Chondrocyte (in vitro differentiated cells): ENCODE measurements around the gene NHSL2. TPM values are rescaled to one million over a fixed set of nuclear protein-coding genes. Genes with fewer than 3 reads are reported as not detected.

Source experiments
- DNase-seq: peaks from one replicate; pipeline ENCODE4 v3.0.0; 2021; ENCODE audit warnings: mixed read lengths, low spot score
- H3K27ac Mint-ChIP-seq: one replicate; pipeline ENCODE4 v1.8.0; 2021; ENCODE audit warnings: mild to moderate bottlenecking, moderate library complexity, mixed read lengths; ENCODE audit not compliant: unreplicated experiment
- H3K27me3 Mint-ChIP-seq: 2 replicates; pipeline ENCODE4 v1.8.0; 2021; ENCODE audit warnings: low read depth, mixed read lengths
- H3K36me3 Mint-ChIP-seq: 2 replicates; pipeline ENCODE4 v1.8.0; 2021; ENCODE audit warnings: low read depth, mixed read lengths
- H3K4me1 Mint-ChIP-seq: 2 replicates; pipeline ENCODE4 v1.8.0; 2021; ENCODE audit warnings: low read depth, mild to moderate bottlenecking, mixed read lengths
- H3K4me3 Mint-ChIP-seq: one replicate; pipeline ENCODE4 v1.8.0; 2021; ENCODE audit warnings: mild to moderate bottlenecking, moderate library complexity, mixed read lengths; ENCODE audit not compliant: unreplicated experiment
- H3K9me3 Mint-ChIP-seq: 2 replicates; pipeline ENCODE4 v1.8.0; 2021; ENCODE audit warnings: low read depth, mixed read lengths
- total RNA-seq: library from RNA; stranded (reverse); gene quantifications from 3 replicates; pipeline ENCODE4 v1.2.1, GENCODE V29; 2021
- TF ChIP-seq, protein P1 (sequence below): fragments of 200-600 bp; sonication (generic); IDR thresholded peaks from 2 replicates; pipeline ENCODE4 v1.5.0; 2021; ENCODE audit warnings: antibody characterized with exemption, mild to moderate bottlenecking, moderate library complexity

NHSL2 gene
- total RNA-seq, 1 donor from 2014 or later, result 2.1 TPM

DNA sequence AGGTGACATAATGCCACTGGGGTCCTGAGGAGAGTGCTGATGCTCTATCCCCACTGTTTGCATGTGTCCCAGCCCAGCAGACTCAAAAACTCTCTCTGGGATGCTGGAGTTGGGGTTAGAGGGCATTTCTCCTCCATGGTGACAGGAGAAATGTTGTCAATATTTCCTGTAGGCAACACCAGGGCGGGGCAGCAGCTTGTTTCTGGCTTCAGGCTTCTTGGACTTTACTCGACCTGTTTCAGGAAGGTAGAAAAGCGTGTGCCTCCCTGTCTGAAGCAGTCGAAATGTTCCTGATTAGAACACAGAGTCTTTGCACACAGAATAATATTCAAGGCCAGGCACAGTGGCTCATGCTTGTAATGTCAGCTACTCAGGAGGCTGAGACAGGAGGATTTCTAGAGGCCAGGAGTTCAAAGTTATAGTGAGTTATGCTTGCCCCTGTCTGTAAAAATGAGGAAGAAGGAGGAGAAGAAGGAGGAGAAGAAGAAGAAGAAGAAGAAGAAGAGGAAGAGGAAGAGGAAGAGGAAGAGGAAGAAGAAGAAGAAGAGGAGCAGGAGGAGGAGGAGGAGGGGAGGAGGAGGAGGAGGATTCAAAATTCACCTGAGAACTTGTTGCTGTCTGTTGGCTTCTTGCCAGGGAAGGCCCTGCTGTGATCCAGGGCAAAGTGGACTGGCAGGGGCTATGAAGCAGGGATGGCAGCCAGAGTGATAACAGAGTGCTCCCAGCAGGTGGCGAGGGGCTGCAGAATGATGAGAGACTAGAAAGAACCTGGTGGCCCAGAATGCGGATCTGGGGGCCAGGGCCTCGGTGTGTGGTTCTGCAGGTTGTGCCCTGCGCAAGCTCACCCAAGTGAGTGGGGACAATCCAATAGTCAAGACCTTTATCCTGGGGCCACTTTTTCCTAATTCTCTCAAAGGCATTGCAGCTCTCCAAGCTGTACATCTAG, 138.1 kb downstream of the NHSL2 start:
- no peaks in the 10 kb centered on the region for H3K36me3 Mint-ChIP-seq
- peak overlapping the region; percentile 18 for H3K27ac Mint-ChIP-seq
- no peak overlapping the region for H3K4me3 Mint-ChIP-seq

DNA sequence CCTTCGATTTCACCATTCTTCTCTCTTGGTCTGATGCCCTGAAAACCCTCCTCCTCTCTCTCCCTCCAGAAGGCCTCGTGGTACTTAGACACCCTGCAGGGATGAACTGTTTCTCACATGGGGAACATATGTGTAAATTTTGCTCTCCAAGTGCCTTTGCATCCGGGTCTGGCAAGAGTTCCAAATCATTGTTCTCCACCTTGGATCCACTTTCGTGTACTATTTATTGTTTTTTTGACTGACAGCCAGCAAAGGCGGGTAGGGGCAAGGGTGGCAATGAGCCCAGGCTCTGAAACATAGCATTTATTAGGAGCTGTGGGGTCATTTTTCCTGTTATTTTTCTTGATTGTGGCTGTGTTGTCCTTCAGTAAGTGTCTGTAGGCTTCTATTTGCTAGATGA, 139.4 kb downstream of the NHSL2 start:
- no peaks in the 10 kb centered on the region for H3K36me3 Mint-ChIP-seq
- peak; percentile 0 for DNase-seq
- no peaks in the 10 kb centered on the region for H3K9me3 Mint-ChIP-seq
- H3K27me3 Mint-ChIP-seq, result no peaks in the 10 kb centered on the region
- peaks cover 14% of the 10 kb centered on the region for H3K4me1 Mint-ChIP-seq
- TF ChIP-seq, protein P1, sequence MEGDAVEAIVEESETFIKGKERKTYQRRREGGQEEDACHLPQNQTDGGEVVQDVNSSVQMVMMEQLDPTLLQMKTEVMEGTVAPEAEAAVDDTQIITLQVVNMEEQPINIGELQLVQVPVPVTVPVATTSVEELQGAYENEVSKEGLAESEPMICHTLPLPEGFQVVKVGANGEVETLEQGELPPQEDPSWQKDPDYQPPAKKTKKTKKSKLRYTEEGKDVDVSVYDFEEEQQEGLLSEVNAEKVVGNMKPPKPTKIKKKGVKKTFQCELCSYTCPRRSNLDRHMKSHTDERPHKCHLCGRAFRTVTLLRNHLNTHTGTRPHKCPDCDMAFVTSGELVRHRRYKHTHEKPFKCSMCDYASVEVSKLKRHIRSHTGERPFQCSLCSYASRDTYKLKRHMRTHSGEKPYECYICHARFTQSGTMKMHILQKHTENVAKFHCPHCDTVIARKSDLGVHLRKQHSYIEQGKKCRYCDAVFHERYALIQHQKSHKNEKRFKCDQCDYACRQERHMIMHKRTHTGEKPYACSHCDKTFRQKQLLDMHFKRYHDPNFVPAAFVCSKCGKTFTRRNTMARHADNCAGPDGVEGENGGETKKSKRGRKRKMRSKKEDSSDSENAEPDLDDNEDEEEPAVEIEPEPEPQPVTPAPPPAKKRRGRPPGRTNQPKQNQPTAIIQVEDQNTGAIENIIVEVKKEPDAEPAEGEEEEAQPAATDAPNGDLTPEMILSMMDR, result no peak
- H3K27ac Mint-ChIP-seq, result no peak overlapping the region
- H3K4me3 Mint-ChIP-seq, result no peak overlapping the region

More for the DNA sequence above, 138.1 kb downstream of the NHSL2 start:
- TF ChIP-seq, protein P1, result no peak
- Mint-ChIP-seq H3K27me3 (no peaks in the 10 kb centered on the region), H3K4me1 (peaks cover 16% of the 10 kb centered on the region), H3K9me3 (no peaks in the 10 kb centered on the region)
- DNase-seq, result peak; percentile 56

DNA sequence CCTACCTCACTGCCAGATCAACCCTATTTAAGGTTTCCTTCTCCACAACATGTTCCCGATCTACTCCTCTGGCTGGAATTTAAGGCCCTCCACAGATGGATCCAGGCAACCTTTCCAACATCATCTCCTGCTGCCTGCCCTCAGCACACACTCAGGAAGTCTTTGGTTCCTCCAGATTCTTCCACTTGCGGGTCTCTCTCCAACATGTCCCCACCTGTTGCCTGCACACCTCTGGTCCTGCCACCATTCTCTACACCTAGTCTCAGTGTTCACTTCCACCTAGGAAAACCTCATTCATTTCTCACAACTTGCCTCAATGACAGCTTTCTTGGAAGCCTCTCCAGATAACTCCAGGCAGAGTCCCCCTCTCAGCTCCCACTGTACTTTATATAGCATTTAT, 140.9 kb downstream of the NHSL2 start:
- Mint-ChIP-seq H3K36me3 (no peaks in the 10 kb centered on the region), H3K27me3 (no peaks in the 10 kb centered on the region), H3K27ac (no peak overlapping the region), H3K9me3 (no peaks in the 10 kb centered on the region), H3K4me3 (no peak overlapping the region), H3K4me1 (peaks cover 5% of the 10 kb centered on the region)
- DNase-seq, result peak; percentile 21
- TF ChIP-seq, protein P1, result no peak

DNA sequence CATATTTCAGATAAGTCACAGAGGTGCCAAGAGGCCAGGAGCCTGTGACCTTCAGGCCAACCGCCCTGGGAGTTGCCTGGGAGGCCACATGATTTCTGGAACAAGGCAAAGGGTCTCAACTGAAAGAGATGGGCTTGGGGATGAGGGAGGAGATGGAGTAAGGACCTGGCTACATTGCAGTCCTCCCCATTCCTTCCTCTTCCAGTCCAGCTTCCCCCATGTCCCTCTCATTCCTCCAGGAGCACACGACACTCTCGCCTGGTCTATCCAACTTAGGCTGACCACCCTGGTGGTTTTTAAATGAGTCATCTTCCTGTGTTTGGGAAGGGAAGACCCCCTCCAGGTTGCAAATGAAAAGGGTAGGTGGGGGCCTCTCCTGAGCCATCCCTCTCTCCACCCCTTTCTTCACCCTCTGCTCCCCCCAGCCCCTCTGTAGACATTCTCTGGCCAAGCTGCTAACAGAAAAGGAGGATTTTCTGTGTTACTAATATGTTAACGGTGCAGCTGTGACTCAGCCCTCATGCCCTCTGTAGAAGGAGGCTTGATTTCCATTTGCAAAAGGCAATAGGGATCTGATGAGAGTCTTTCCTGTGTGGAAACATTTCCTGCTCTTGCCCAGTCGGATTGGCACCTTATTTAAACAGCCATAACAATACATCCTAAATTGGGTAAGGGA, 141.9 kb downstream of the NHSL2 start:
- peak; percentile 2 for DNase-seq
- TF ChIP-seq, protein P1, result no peak
- Mint-ChIP-seq H3K4me3 (no peak overlapping the region), H3K4me1 (peaks cover 5% of the 10 kb centered on the region), H3K27me3 (no peaks in the 10 kb centered on the region), H3K27ac (no peak overlapping the region), H3K9me3 (no peaks in the 10 kb centered on the region), H3K36me3 (no peaks in the 10 kb centered on the region)

DNA sequence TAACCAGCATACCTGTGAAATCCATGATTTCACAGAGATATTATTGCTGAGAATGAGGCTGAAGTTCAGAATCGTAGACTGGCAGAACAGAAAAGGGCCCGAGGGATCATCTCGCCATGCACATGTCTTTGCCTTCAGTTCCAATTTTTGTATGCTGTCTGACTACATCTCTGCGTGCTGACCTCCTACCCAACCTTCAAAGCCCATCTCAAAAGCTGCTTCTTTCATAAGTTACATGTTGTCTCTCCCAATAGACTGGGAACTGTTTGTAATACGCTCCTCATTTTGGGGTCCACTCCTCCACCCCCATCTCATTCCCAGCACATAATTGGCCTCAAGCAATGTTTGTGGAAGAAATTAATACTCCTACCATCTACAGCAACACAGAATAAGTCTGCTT, 142.9 kb downstream of the NHSL2 start:
- Mint-ChIP-seq H3K4me1 (peaks cover 5% of the 10 kb centered on the region), H3K27me3 (no peaks in the 10 kb centered on the region), H3K9me3 (no peaks in the 10 kb centered on the region), H3K4me3 (no peak overlapping the region), H3K36me3 (no peaks in the 10 kb centered on the region), H3K27ac (no peak overlapping the region)
- TF ChIP-seq, protein P1, result no peak
- DNase-seq, result peak; percentile 2
